GM21786 (cell line): Measurements from ENCODE around the gene VCL.
"Not testable (repeated sequence)": the region's sequence is repeated elsewhere in the genome, so short reads cannot be mapped to it uniquely, and the experiment has no call there.

Experiments
- ATAC-seq: cut with Tn5 transposase; IDR thresholded peaks from one replicate; pipeline ENCODE4 v1.9.1; 2021; ENCODE audit not compliant: unreplicated experiment

Gene VCL

DNA sequence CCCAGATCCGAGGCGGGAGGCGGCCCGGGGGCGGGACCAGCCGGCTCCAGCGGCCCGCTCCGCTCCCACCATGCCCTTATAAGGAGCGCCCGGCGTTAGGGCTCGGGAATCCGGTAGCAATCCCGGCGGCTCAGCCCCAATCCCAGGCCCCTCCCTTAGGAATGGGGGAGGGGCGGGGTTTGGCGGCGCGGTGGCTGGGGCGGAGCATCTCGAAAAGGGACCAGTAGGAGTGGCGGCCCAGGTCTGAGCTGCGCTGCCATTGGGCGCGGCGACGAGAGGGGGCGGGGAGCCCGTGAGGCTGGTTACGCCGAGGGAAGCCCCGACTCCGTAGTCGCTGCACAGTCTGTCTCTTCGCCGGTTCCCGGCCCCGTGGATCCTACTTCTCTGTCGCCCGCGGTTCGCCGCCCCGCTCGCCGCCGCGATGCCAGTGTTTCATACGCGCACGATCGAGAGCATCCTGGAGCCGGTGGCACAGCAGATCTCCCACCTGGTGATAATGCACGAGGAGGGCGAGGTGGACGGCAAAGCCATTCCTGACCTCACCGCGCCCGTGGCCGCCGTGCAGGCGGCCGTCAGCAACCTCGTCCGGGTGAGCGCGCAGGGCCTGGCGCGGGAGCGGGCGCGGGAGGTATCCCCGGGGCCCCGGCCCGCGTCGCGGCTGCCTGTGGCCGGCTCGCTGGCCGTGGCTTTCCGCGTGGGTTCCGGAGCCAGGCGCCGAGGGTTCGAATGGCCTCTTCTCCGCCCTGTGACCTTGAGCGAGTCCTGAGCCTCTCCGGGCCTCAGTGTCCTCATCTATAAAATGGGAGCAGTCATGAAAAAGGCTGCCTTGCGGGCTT lies at the start of gene VCL:
VCL (plus strand) TSS at position 330 of the 836 bp plus-strand sequence; CDS start at position 422, 92 bp downstream.
- peak; percentile 94 for ATAC-seq

GRCh38 chr10:73948947-73949633 lies 48.8 kb upstream of the VCL start:
- no peak for ATAC-seq

DNA sequence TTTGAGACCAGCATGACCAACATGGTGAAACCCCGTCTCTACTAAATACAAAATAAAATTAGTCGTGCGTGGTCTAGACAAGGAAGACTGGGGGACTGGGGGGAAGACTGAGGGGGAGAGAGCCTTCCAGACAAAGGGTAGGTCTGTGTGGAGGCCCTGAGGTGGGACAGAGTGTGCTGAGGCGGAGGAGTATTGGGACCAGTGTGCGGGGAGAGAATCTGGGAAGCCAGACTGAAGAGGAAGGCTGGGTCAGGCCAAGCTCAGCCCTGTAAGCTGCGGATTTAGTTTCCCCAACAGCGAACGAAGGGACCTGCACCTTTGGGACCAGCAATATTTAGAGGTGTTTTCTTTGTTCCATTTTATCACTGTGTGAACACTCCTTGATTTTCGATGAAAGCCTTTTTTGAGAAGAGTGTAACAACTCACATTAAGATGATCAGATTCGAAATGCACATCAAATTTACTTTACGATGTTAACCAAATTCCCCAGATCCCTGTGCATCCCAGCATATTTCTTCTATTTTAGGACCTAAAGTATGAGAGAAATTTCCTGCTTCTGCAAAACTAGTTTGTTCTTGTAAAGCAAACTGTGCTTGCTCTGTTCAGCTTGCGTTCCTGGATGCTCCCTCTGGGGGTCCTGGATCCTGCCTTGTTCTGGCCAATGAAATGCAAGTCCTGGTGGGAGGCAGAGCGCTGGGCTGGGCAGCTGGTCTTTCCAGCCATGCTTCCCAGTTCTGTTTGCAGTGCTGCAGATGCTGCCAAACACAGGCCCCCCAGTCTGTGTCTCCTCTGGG lies 47.6 kb upstream of the VCL start:
- ATAC-seq: no peak

DNA sequence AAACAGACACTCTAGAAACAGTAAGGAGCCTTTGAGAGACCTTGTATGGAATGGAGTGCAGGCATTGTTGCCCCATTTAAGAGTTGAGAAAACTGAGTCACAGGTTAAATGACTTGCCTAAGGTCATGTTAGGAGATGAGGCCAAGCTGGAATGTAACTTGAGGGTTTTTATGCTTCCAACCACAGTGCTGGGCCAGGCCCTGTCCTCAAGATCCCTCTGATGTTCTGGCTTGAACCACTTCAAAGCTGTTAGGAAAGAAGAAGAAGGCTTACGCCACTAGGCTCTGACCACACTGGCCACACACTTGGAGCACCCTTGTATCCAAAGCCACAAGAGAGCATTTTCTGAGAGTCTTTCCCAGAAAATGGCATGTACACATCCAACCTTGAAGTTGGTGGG lies 44.3 kb upstream of the VCL start:
- no peak for ATAC-seq

- ATAC-seq: no peak
These were observed 43.2 kb upstream of the VCL start for GRCh38 chr10:73954737-73955136.

DNA sequence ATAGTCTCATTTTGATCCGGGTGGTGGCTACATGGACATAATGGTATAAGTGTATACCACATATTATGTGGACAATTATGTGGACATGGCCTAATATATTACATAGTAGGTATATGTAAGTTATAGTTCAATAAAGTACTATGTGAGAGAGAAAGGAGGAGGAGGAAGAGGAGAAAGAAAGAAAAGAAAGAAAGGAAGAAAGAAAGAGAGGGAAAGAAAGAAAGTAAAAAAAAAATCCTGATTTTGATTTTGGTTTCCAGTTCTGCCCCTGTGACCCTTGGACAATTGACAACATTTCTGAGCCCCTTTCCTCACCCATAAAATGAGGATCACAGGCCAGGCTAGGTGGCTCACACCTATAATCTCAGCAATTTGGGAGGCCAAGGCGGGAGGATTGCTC lies 42.2 kb upstream of the VCL start:
- ATAC-seq: no peak

GRCh38 chr10:73956476-73957359 lies 41.2 kb upstream of the VCL start:
- ATAC-seq: peak; percentile 49

DNA sequence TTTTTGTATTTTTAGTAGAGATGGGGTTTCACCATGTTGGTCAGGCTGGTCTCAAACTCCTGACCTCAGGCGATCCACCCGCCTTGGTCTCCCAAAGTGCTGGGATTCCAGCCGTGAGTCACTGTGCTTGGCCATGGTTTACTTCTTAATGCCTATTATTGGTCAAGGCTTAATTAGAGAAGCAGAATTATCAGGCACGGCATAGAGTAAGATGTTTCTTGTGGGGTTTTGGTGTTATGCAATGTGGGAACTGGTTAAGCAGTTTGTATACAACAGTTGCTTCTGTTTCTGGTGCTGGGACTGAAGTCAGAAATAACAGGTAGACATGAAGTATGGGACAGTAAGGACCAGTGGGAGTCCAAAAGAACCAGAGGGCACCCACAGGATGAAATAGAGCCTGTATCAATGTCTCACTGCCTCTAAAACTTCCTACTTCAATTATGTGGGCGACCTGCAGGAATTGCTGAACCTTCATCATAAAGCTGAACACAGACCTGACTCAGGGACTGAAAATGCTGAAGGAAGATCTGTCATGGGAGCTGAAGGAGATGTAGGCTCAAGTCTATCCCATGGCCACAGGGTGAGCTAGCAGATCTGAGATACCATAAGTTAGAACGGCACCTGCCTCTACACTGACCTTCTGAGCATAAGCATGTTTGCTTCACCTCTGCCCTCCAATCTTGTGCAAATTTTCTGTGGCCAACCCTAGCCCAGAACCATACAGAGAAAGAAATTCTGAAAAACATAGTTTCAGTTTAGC lies 38.3 kb upstream of the VCL start:
- ATAC-seq: peak; percentile 38

DNA sequence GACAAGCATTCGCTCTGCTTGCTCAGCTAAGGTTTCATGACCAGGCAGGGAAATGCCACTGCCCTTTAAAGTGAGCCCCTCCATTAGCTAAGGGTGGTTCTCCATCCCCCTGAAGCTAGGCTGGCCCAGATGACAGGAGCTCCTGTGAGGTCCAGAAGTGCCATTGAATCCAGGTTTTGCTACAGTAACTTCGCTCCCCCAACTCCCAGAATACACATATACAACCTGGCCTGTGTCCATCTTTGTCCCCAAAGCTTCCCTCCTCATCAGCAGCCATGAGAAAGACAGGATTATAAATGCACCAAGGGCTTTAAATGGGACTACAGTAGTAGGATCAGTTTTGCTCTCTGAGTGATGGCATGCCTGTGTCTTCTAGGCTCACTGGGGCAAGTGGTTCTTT lies 35.5 kb upstream of the VCL start:
- no peak for ATAC-seq

DNA sequence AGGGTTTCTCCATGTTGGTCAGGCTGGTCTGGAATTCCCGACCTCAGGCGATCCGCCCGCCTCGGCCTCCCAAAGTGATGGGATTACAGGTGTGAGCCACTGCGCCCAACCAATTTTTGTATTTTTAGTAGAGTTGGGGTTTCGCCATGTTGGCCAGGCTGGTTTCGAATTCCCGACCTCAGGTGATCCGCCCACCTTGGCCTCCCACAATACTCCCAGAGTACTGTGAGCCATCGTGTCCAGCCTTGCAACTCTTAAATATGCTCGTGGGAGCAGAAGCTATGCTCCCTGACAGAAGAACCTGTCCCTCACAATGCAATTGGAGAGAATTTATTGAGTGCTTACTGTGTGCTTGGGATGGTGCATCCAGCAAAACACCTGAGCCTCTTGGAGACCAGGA lies 34.4 kb upstream of the VCL start:
- not testable (repeated sequence) for ATAC-seq

- ATAC-seq: no peak
These were observed 33.2 kb upstream of the VCL start for GRCh38 chr10:73964743-73965142.

DNA sequence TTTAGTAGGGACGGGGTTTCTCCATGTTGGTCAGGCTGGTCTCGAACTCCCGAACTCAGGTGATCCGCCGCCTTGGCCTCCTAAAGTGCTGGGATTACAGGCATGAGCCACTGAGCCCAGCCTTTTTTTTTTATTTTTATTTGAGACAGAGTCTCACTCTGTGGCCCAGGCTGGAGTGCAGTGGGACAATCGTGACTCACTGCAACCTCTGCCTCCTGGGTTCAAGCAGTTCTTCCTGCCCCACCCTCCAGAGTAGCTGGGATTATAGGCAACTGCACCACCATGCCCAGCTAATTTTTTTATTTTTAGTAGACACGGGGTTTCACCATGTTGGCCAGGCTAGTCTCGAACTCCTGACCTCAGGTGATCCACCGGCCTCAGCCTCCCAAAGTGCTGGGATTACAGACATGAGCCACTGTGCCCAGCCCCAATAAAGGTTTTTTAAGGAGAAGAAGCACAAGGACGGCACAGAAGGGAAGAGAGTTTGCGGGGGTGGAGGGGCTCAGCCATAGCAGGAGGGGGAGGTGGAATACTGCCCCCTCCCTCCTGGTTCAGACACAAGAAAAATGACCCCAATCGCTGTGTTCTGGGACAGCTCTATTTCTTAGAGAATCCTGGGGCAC lies 32.5 kb upstream of the VCL start:
- not testable (repeated sequence) for ATAC-seq

- no peak for ATAC-seq
These were observed 31.8 kb upstream of the VCL start for GRCh38 chr10:73965890-73966768.

DNA sequence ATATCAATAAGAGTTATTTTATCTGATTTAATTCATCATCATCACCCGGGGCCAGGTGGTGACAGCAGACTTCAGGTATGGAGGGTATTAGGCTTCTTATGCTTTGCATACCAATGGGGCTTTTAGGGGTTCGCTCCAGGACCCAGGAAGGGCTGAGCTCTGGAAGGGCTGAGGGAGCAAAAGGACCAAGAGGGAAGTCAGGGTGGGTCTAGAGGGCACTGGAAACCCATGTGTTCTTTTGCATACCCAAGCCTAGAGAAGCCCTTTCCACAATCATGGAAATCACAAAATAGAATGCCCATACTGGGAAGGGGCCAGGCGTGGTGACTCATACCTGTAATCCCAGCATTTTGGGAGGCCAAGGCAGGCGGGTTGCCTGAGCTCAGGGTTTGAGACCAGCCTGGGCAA lies 30.9 kb upstream of the VCL start:
- ATAC-seq: no peak

DNA sequence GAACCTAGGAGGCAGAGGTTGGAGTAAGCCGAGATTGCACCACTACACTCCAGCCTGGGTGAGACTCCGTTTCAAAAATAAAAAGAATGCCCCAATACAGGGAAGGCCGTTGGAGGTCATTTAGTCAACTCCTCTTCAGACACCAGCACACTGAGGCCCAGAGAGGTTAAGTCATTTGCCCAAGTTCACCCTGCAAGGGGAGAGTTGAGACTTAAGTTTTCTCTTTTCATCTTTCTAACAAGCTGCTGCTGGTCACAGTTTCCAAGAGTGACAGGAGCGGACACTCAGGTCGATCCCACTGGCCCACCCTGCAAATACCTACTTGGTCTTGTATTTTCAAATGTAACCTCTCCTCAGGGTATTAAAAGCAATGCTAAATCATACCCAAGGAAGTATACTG lies 30.4 kb upstream of the VCL start:
- no peak for ATAC-seq

DNA sequence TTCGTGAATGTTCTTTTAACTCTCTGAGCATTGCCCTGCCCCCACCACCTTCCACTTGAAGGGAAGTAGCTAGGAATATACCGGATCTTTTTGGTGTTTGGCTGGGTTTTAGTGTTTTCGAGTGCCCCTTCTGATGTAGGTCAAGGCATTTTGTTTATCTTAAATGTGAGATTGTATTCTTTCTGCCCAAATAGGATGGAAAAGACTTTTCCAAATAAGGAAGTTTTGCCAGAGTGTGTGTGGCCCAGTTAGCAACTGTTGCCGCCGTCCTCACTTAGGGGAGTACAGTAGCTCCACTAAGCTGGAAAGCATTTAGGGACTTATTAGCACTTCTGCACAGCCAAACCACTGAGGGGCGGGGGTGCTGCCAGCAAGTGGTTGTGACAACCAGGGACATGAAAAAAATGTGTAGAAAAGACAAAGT lies 29.8 kb upstream of the VCL start:
- ATAC-seq: no peak

GRCh38 chr10:73969224-73969841 lies 28.6 kb upstream of the VCL start:
- ATAC-seq: no peak

GRCh38 chr10:73970845-73971244 lies 27.1 kb upstream of the VCL start:
- ATAC-seq: no peak
